ENCODE measurements around the gene MRPL12. TPM values are rescaled to one million over a fixed set of nuclear protein-coding genes. Genes with fewer than 3 reads are reported as not detected.
A peak's percentile ranks its signal among the peaks of the same experiment; 100 is the strongest.

Gene MRPL12
- total RNA-seq, 4 donors from 2014 or later: 75.4 to 206 (median 114) TPM

GRCh38 chr17:81685108-81685507 is 18.1 kb upstream of the MRPL12 start:
- no peaks in the 10 kb centered on the region for H3K9me3 ChIP-seq
- H3K27ac ChIP-seq: peak overlapping the region in 2 of 4 donors; percentile 90 to 94
- WGBS, 2 donors (ENCODE audit: low coverage in 1 of 2): 66% methylated on average over 12 of the region's 12 CpGs; no CpG with 5 or more reads in 1 of the 2 donors
- H3K4me1 ChIP-seq: peaks cover 19 to 28% (median 21%) of the 10 kb centered on the region in 4 donors
- in situ Hi-C loops (cut with MboI; ENCODE audit: low pct_ligation_motif_present in 1 of 4, low pct_unique_long_range_greater_than_20kb in 1 of 4, low sequenced_read_pairs in 3 of 4): no loop called here
- H3K36me3 ChIP-seq: peaks cover 0 to 20% (median 7%) of the 10 kb centered on the region in 4 donors
- DNase-seq: no peak
- intact Hi-C loops (cut with DNase I; ENCODE audit: low total_unique reads): no loop called here
- H3K27me3 ChIP-seq: no peaks in the 10 kb centered on the region
- TF ChIP-seq EP300 (IDR thresholded peaks at IDR 0.05; ENCODE audit: low read depth) (no peak), POLR2A (IDR thresholded peaks at IDR 0.05) (no peak), CTCF (IDR thresholded peaks at IDR 0.05) (no peak), POLR2AphosphoS5 (IDR thresholded peaks at IDR 0.05) (no peak)
- H3K4me3 ChIP-seq: peak overlapping the region in 3 of 4 donors; percentile 98 to 99 (median 99)

- Histone ChIP-seq H3K9me3 (no peaks in the 10 kb centered on the region), H3K36me3 (peaks cover 0 to 32% (median 8%) of the 10 kb centered on the region in 4 donors), H3K27me3 (no peaks in the 10 kb centered on the region), H3K4me3 (no peak overlapping the region), H3K4me1 (peaks cover 19 to 28% (median 21%) of the 10 kb centered on the region in 4 donors), H3K27ac (no peak overlapping the region)
- intact Hi-C loops (cut with DNase I; ENCODE audit: low total_unique reads) (loop anchor here (2.0 kb wide), 1 partner anchor 48 kb away; no protein-coding TSS in a partner anchor), in situ Hi-C loops (cut with MboI; ENCODE audit: low pct_ligation_motif_present in 1 of 4, low pct_unique_long_range_greater_than_20kb in 1 of 4, low sequenced_read_pairs in 3 of 4) (no loop called here)
- WGBS, 2 donors (ENCODE audit: low coverage in 1 of 2): 88% methylated on average over 16 of the region's 20 CpGs; no CpG with 5 or more reads in 1 of the 2 donors
- no peak for DNase-seq
- no peak for TF ChIP-seq EP300 (IDR thresholded peaks at IDR 0.05; ENCODE audit: low read depth)
- TF ChIP-seq POLR2AphosphoS5 (IDR thresholded peaks at IDR 0.05): no peak
- TF ChIP-seq CTCF (IDR thresholded peaks at IDR 0.05): no peak
- TF ChIP-seq POLR2A (IDR thresholded peaks at IDR 0.05): no peak
Measured at GRCh38 chr17:81686614-81687013, 16.6 kb upstream of the MRPL12 start.

- 94% methylated on average over 40 of the region's 41 CpGs; no CpG with 5 or more reads in 1 of the 2 donors for WGBS, 2 donors (ENCODE audit: low coverage in 1 of 2)
- no peak for DNase-seq
- in situ Hi-C loops (cut with MboI; ENCODE audit: low pct_ligation_motif_present in 1 of 4, low pct_unique_long_range_greater_than_20kb in 1 of 4, low sequenced_read_pairs in 3 of 4): no loop called here
- no peaks in the 10 kb centered on the region for H3K9me3 ChIP-seq
- H3K4me1 ChIP-seq: peaks cover 12 to 17% (median 15%) of the 10 kb centered on the region in 4 donors
- intact Hi-C loops (cut with DNase I; ENCODE audit: low total_unique reads): loop anchor here (2.0 kb wide), 1 partner anchor 49 kb away; no protein-coding TSS in a partner anchor
- no peak overlapping the region for H3K27ac ChIP-seq
- no peaks in the 10 kb centered on the region for H3K27me3 ChIP-seq
- TF ChIP-seq POLR2A (IDR thresholded peaks at IDR 0.05) (no peak), POLR2AphosphoS5 (IDR thresholded peaks at IDR 0.05) (no peak)
- no peak overlapping the region for H3K4me3 ChIP-seq
- peaks cover 0 to 44% (median 15%) of the 10 kb centered on the region in 4 donors for H3K36me3 ChIP-seq
Measured at GRCh38 chr17:81687770-81688541, 15.2 kb upstream of the MRPL12 start.

GRCh38 chr17:81688616-81689015 is 14.6 kb upstream of the MRPL12 start:
- H3K9me3 ChIP-seq: no peaks in the 10 kb centered on the region
- WGBS, 2 donors (ENCODE audit: low coverage in 1 of 2): 87 to 90% methylated on average over 3 to 14 of the region's 14 CpGs
- DNase-seq: no peak

More at GRCh38 chr17:81688616-81689015, 14.6 kb upstream of the MRPL12 start:
- in situ Hi-C loops (cut with MboI; ENCODE audit: low pct_ligation_motif_present in 1 of 4, low pct_unique_long_range_greater_than_20kb in 1 of 4, low sequenced_read_pairs in 3 of 4): no loop called here
- no peaks in the 10 kb centered on the region for H3K27me3 ChIP-seq
- H3K27ac ChIP-seq: no peak overlapping the region
- intact Hi-C loops (cut with DNase I; ENCODE audit: low total_unique reads): no loop called here
- H3K4me1 ChIP-seq: peaks cover 11 to 16% (median 15%) of the 10 kb centered on the region in 4 donors
- peaks cover 0 to 48% (median 17%) of the 10 kb centered on the region in 4 donors for H3K36me3 ChIP-seq
- no peak overlapping the region for H3K4me3 ChIP-seq
- no peak for TF ChIP-seq CTCF (IDR thresholded peaks at IDR 0.05)
- TF ChIP-seq POLR2AphosphoS5 (IDR thresholded peaks at IDR 0.05): no peak
- no peak for TF ChIP-seq EP300 (IDR thresholded peaks at IDR 0.05; ENCODE audit: low read depth)
- TF ChIP-seq POLR2A (IDR thresholded peaks at IDR 0.05): no peak
